Muscle layer of duodenum (tissue), 2 donors: ENCODE measurements around the gene RNF144A.

Source experiments
- H3K27ac ChIP-seq: one replicate; pipeline ENCODE4 v1.7.0; 2013; ENCODE audit warnings: mild to moderate bottlenecking, low read length
- H3K27me3 ChIP-seq: one replicate; pipeline ENCODE4 v1.7.0; 2013; ENCODE audit warnings: low read depth, mild to moderate bottlenecking, control low read depth, low read length
- H3K36me3 ChIP-seq, 2 donors: one replicate each; pipeline ENCODE4 v1.7.0; 2013; ENCODE audit warnings: low read length in 2 of 2, control low read depth in 1 of 2, mild to moderate bottlenecking in 1 of 2; ENCODE audit not compliant: insufficient read depth in 2 of 2, control insufficient read depth in 1 of 2
- H3K4me1 ChIP-seq, 2 donors: one replicate each; pipeline ENCODE4 v1.7.0; 2013; ENCODE audit warnings: low read length in 2 of 2, mild to moderate bottlenecking in 2 of 2, control low read depth in 1 of 2, moderate library complexity in 1 of 2; ENCODE audit not compliant: insufficient read depth in 2 of 2, control insufficient read depth in 1 of 2
- H3K4me3 ChIP-seq, 2 donors: one replicate each; pipeline ENCODE4 v1.7.0; 2013; ENCODE audit warnings: low read length in 2 of 2, low read depth in 1 of 2, mild to moderate bottlenecking in 1 of 2
- H3K9me3 ChIP-seq, 2 donors: one replicate each; pipeline ENCODE4 v1.7.0; 2013; ENCODE audit warnings: low read length in 2 of 2, control low read depth in 1 of 2, mild to moderate bottlenecking in 1 of 2; ENCODE audit not compliant: control insufficient read depth in 1 of 2
- donor health status: healthy.

The RNF144A gene

GRCh38 chr2:6977113-6977741 lies 60.0 kb downstream of the RNF144A start:
- Histone ChIP-seq H3K9me3 (no peaks in the 10 kb centered on the region), H3K4me3 (peak overlapping the region in 1 of 2 donors; percentile 34), H3K27me3 (no peaks in the 10 kb centered on the region), H3K27ac (no peak overlapping the region), H3K4me1 (peaks cover 0 to 5% of the 10 kb centered on the region in 2 donors), H3K36me3 (no peaks in the 10 kb centered on the region)

- Histone ChIP-seq H3K27me3 (no peaks in the 10 kb centered on the region), H3K27ac (no peak overlapping the region), H3K4me3 (no peak overlapping the region), H3K4me1 (peaks cover 0 to 5% of the 10 kb centered on the region in 2 donors), H3K36me3 (no peaks in the 10 kb centered on the region), H3K9me3 (no peaks in the 10 kb centered on the region)
These were observed 60.6 kb downstream of the RNF144A start for GRCh38 chr2:6977786-6978185.

- Histone ChIP-seq H3K4me3 (no peak overlapping the region), H3K36me3 (no peaks in the 10 kb centered on the region), H3K27me3 (no peaks in the 10 kb centered on the region), H3K27ac (no peak overlapping the region), H3K9me3 (no peaks in the 10 kb centered on the region), H3K4me1 (peaks cover 0 to 5% of the 10 kb centered on the region in 2 donors)
These were observed 61.8 kb downstream of the RNF144A start for GRCh38 chr2:6978991-6979390.

- Histone ChIP-seq H3K4me1 (peaks cover 0 to 4% of the 10 kb centered on the region in 2 donors), H3K4me3 (no peak overlapping the region), H3K27me3 (no peaks in the 10 kb centered on the region), H3K36me3 (no peaks in the 10 kb centered on the region), H3K27ac (no peak overlapping the region), H3K9me3 (no peaks in the 10 kb centered on the region)
These were observed 65.2 kb downstream of the RNF144A start for GRCh38 chr2:6982449-6982848.

- H3K27me3 ChIP-seq = no peaks in the 10 kb centered on the region
- peaks cover 0 to 4% of the 10 kb centered on the region in 2 donors for H3K4me1 ChIP-seq
- no peaks in the 10 kb centered on the region for H3K9me3 ChIP-seq
- no peak overlapping the region for H3K4me3 ChIP-seq
- H3K36me3 ChIP-seq = no peaks in the 10 kb centered on the region
- H3K27ac ChIP-seq = no peak overlapping the region
These were observed 65.8 kb downstream of the RNF144A start for GRCh38 chr2:6982934-6983589.

GRCh38 chr2:6986301-6986911 lies 69.2 kb downstream of the RNF144A start:
- H3K4me1 ChIP-seq = peaks cover 0 to 6% of the 10 kb centered on the region in 2 donors
- no peaks in the 10 kb centered on the region for H3K27me3 ChIP-seq
- H3K4me3 ChIP-seq = no peak overlapping the region
- no peaks in the 10 kb centered on the region for H3K36me3 ChIP-seq
- H3K27ac ChIP-seq = no peak overlapping the region
- H3K9me3 ChIP-seq = no peaks in the 10 kb centered on the region

GRCh38 chr2:6986912-6987361 lies 69.7 kb downstream of the RNF144A start:
- Histone ChIP-seq H3K9me3 (no peaks in the 10 kb centered on the region), H3K27ac (no peak overlapping the region), H3K4me1 (peaks cover 0 to 7% of the 10 kb centered on the region in 2 donors), H3K36me3 (no peaks in the 10 kb centered on the region), H3K4me3 (no peak overlapping the region), H3K27me3 (no peaks in the 10 kb centered on the region)

GRCh38 chr2:6990871-6991270 lies 73.7 kb downstream of the RNF144A start:
- Histone ChIP-seq H3K4me1 (peaks cover 0 to 14% of the 10 kb centered on the region in 2 donors), H3K36me3 (no peaks in the 10 kb centered on the region)

GRCh38 chr2:6992794-6993228 lies 75.6 kb downstream of the RNF144A start:
- no peaks in the 10 kb centered on the region for H3K36me3 ChIP-seq
- no peak overlapping the region for H3K27ac ChIP-seq
- no peaks in the 10 kb centered on the region for H3K9me3 ChIP-seq
- peaks cover 0 to 10% of the 10 kb centered on the region in 2 donors for H3K4me1 ChIP-seq
- H3K27me3 ChIP-seq = no peaks in the 10 kb centered on the region
- no peak overlapping the region for H3K4me3 ChIP-seq

More at GRCh38 chr2:6990871-6991270, 73.7 kb downstream of the RNF144A start:
- Histone ChIP-seq H3K9me3 (no peaks in the 10 kb centered on the region), H3K27ac (no peak overlapping the region), H3K27me3 (no peaks in the 10 kb centered on the region), H3K4me3 (no peak overlapping the region)

- Histone ChIP-seq H3K4me1 (peaks cover 0 to 10% of the 10 kb centered on the region in 2 donors), H3K27me3 (no peaks in the 10 kb centered on the region), H3K27ac (no peak overlapping the region), H3K9me3 (no peaks in the 10 kb centered on the region), H3K36me3 (no peaks in the 10 kb centered on the region), H3K4me3 (no peak overlapping the region)
These were observed 76.0 kb downstream of the RNF144A start for GRCh38 chr2:6993229-6993640.

- H3K9me3 ChIP-seq = no peaks in the 10 kb centered on the region
- H3K4me1 ChIP-seq = peaks cover 0 to 7% of the 10 kb centered on the region in 2 donors
- no peaks in the 10 kb centered on the region for H3K36me3 ChIP-seq
- no peak overlapping the region for H3K4me3 ChIP-seq
- H3K27me3 ChIP-seq = no peaks in the 10 kb centered on the region
- no peak overlapping the region for H3K27ac ChIP-seq
These were observed 76.7 kb downstream of the RNF144A start for GRCh38 chr2:6993936-6994335.
